ENCODE measurements around the gene QTRT2. TPM values are rescaled to one million over a fixed set of nuclear protein-coding genes. Genes with fewer than 3 reads are reported as not detected.

Gene QTRT2
- total RNA-seq, 1 experiment from 2014 or later = 51.6 TPM

- no peaks in the 10 kb centered on the region for H3K9me3 ChIP-seq (ENCODE audit: control insufficient read depth, insufficient read depth, low read depth, low read length)
- ChIA-PET CTCF (no interaction called here), POLR2A (no interaction called here)
- no TSS peak for BruUV-seq (replicated peaks)
- TF ChIP-seq, protein P1, sequence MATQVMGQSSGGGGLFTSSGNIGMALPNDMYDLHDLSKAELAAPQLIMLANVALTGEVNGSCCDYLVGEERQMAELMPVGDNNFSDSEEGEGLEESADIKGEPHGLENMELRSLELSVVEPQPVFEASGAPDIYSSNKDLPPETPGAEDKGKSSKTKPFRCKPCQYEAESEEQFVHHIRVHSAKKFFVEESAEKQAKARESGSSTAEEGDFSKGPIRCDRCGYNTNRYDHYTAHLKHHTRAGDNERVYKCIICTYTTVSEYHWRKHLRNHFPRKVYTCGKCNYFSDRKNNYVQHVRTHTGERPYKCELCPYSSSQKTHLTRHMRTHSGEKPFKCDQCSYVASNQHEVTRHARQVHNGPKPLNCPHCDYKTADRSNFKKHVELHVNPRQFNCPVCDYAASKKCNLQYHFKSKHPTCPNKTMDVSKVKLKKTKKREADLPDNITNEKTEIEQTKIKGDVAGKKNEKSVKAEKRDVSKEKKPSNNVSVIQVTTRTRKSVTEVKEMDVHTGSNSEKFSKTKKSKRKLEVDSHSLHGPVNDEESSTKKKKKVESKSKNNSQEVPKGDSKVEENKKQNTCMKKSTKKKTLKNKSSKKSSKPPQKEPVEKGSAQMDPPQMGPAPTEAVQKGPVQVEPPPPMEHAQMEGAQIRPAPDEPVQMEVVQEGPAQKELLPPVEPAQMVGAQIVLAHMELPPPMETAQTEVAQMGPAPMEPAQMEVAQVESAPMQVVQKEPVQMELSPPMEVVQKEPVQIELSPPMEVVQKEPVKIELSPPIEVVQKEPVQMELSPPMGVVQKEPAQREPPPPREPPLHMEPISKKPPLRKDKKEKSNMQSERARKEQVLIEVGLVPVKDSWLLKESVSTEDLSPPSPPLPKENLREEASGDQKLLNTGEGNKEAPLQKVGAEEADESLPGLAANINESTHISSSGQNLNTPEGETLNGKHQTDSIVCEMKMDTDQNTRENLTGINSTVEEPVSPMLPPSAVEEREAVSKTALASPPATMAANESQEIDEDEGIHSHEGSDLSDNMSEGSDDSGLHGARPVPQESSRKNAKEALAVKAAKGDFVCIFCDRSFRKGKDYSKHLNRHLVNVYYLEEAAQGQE (IDR thresholded peaks at IDR 0.05; ENCODE audit: insufficient read depth in 1 of 2, low read depth in 2 of 2, low read length in 1 of 2) = no peak
- TF ChIP-seq TCF7L2 (IDR thresholded peaks at IDR 0.05; ENCODE audit: low read depth, low read length) (no peak), SIN3A (IDR thresholded peaks at IDR 0.05; ENCODE audit: borderline replicate concordance, insufficient read depth, low read depth, low read length) (no peak), POLR2AphosphoS5 (IDR thresholded peaks at IDR 0.05; ENCODE audit: low read depth, low read length) (no peak)
- TF ChIP-seq, protein P2, sequence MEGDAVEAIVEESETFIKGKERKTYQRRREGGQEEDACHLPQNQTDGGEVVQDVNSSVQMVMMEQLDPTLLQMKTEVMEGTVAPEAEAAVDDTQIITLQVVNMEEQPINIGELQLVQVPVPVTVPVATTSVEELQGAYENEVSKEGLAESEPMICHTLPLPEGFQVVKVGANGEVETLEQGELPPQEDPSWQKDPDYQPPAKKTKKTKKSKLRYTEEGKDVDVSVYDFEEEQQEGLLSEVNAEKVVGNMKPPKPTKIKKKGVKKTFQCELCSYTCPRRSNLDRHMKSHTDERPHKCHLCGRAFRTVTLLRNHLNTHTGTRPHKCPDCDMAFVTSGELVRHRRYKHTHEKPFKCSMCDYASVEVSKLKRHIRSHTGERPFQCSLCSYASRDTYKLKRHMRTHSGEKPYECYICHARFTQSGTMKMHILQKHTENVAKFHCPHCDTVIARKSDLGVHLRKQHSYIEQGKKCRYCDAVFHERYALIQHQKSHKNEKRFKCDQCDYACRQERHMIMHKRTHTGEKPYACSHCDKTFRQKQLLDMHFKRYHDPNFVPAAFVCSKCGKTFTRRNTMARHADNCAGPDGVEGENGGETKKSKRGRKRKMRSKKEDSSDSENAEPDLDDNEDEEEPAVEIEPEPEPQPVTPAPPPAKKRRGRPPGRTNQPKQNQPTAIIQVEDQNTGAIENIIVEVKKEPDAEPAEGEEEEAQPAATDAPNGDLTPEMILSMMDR (IDR thresholded peaks at IDR 0.05) = no peak
- H3K4me3 ChIP-seq (ENCODE audit: low read depth in 2 of 2, low read length in 2 of 2) = no peak overlapping the region
- no peaks in the 10 kb centered on the region for H3K4me1 ChIP-seq (ENCODE audit: control insufficient read depth, insufficient read depth, low read length)
- intact Hi-C loops (cut with micrococcal nuclease; ENCODE audit: unreplicated experiment) (no loop called here), in situ Hi-C loops (cut with HindIII; ENCODE audit: low pct_unique_long_range_greater_than_20kb, low sequenced_read_pairs) (no loop called here)
- H3K27ac ChIP-seq (ENCODE audit: low read length) = no peak overlapping the region
- H3K27me3 ChIP-seq (ENCODE audit: control insufficient read depth, insufficient read depth, low read length) = no peaks in the 10 kb centered on the region
- DNase-seq (ENCODE audit: low read depth, low spot score) (no peak), ATAC-seq (no peak)
- no peaks in the 10 kb centered on the region for H3K36me3 ChIP-seq (ENCODE audit: control insufficient read depth, insufficient read depth, low read length)
Observed at GRCh38 chr3:114033721-114034120, 22.8 kb upstream of the QTRT2 start.

GRCh38 chr3:114034211-114034610 lies 22.3 kb upstream of the QTRT2 start:
- Histone ChIP-seq H3K36me3 (ENCODE audit: control insufficient read depth, insufficient read depth, low read length) (no peaks in the 10 kb centered on the region), H3K9me3 (ENCODE audit: control insufficient read depth, insufficient read depth, low read depth, low read length) (no peaks in the 10 kb centered on the region), H3K27ac (ENCODE audit: low read length) (no peak overlapping the region), H3K4me3 (ENCODE audit: low read depth in 2 of 2, low read length in 2 of 2) (no peak overlapping the region), H3K27me3 (ENCODE audit: control insufficient read depth, insufficient read depth, low read length) (no peaks in the 10 kb centered on the region), H3K4me1 (ENCODE audit: control insufficient read depth, insufficient read depth, low read length) (no peaks in the 10 kb centered on the region)
- no peak for ATAC-seq
- ChIA-PET POLR2A (no interaction called here), CTCF (no interaction called here)
- TF ChIP-seq POLR2AphosphoS5 (IDR thresholded peaks at IDR 0.05; ENCODE audit: low read depth, low read length) (no peak), SIN3A (IDR thresholded peaks at IDR 0.05; ENCODE audit: borderline replicate concordance, insufficient read depth, low read depth, low read length) (no peak), TCF7L2 (IDR thresholded peaks at IDR 0.05; ENCODE audit: low read depth, low read length) (no peak)
- TF ChIP-seq, protein P2 (IDR thresholded peaks at IDR 0.05) = no peak
- TF ChIP-seq, protein P1 (IDR thresholded peaks at IDR 0.05; ENCODE audit: insufficient read depth in 1 of 2, low read depth in 2 of 2, low read length in 1 of 2) = no peak
- in situ Hi-C loops (cut with HindIII; ENCODE audit: low pct_unique_long_range_greater_than_20kb, low sequenced_read_pairs) (no loop called here), intact Hi-C loops (cut with micrococcal nuclease; ENCODE audit: unreplicated experiment) (no loop called here)
- no peak for DNase-seq (ENCODE audit: low read depth, low spot score)
- no TSS peak for BruUV-seq (replicated peaks)

Measured in Panc1 (cell line).